ENCODE results near the gene DZIP3. TPM values are rescaled to one million over a fixed set of nuclear protein-coding genes. Genes with fewer than 3 reads are reported as not detected.

Gene DZIP3
- total RNA-seq, 1 experiment from 2014 or later: 25.3 TPM

- ATAC-seq (no peak), DNase-seq (ENCODE audit: low spot score) (no peak)
- Mint-ChIP-seq H3K27me3 (ENCODE audit: low read depth) (no peaks in the 10 kb centered on the region; the same call in 1 of the 2 replicates), H3K9me3 (no peaks in the 10 kb centered on the region), H3K4me3 (no peak overlapping the region), H3K4me1 (no peaks in the 10 kb centered on the region), H3K27ac (no peak overlapping the region), H3K36me3 (no peaks in the 10 kb centered on the region)
- ChIA-PET POLR2A (no interaction called here), CTCF (interaction anchor here (1.6 kb wide), 1 partner anchor 101 kb away, joined by 6 read pairs; no protein-coding TSS in a partner anchor)
- TF ChIP-seq GABPB1 (CRISPR knock-in tag; IDR thresholded peaks at IDR 0.05) (no peak), ZNF425 (CRISPR knock-in tag; conservative IDR thresholded peaks at IDR 0.05) (no peak), CTCF (IDR thresholded peaks at IDR 0.05) (no peak), TP53 (CRISPR knock-in tag; IDR thresholded peaks at IDR 0.05) (no peak), PRDM15 (CRISPR knock-in tag; IDR thresholded peaks at IDR 0.05) (no peak), JAZF1 (CRISPR knock-in tag; IDR thresholded peaks at IDR 0.05) (no peak), HMGXB4 (CRISPR knock-in tag; IDR thresholded peaks at IDR 0.05) (no peak), ATF2 (CRISPR knock-in tag; IDR thresholded peaks at IDR 0.05; ENCODE audit: borderline replicate concordance, low read depth) (no peak), USF2 (CRISPR knock-in tag; IDR thresholded peaks at IDR 0.05) (no peak), SP1 (CRISPR knock-in tag; conservative IDR thresholded peaks at IDR 0.05) (no peak), IRF2 (CRISPR knock-in tag; IDR thresholded peaks at IDR 0.05; ENCODE audit: borderline replicate concordance, low read depth) (no peak), CREB1 (CRISPR knock-in tag; IDR thresholded peaks at IDR 0.05) (no peak), TCF7 (CRISPR knock-in tag; IDR thresholded peaks at IDR 0.05; ENCODE audit: low read depth) (no peak), ZBTB21 (CRISPR knock-in tag; IDR thresholded peaks at IDR 0.05; ENCODE audit: borderline replicate concordance) (no peak), EMX1 (CRISPR knock-in tag; IDR thresholded peaks at IDR 0.05) (no peak), HMGA2 (CRISPR knock-in tag; IDR thresholded peaks at IDR 0.05) (no peak)
Observed at GRCh38 chr3:108719178-108719806, 129.8 kb downstream of the DZIP3 start.

Measured in WTC11 (cell line).